Measurements from ENCODE around the gene LYRM7.
A peak's percentile ranks its signal among the peaks of the same experiment; 100 is the strongest.
"Not testable (repeated sequence)": the region's sequence is repeated elsewhere in the genome, so short reads cannot be mapped to it uniquely, and the experiment has no call there.

LYRM7 gene

DNA sequence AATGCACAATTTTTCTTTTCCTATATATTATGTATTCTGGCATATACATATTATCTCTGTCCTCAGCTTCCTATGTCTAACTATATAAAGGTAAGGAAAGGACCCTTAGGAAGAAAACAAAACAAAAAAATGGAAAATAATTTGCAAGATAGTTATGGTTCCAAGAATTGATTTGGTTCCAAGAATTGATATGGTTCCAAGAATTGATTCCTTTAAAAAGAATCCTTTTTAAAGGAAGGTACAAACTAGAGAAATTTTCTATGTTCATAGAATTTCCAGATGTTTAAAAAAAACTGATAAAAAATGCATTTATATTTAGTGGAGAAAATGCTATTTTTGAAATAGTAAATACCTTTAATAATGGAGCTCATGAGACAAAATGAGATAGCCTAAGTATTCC, 12.1 kb downstream of the LYRM7 start:
- no peak for DNase-seq

DNA sequence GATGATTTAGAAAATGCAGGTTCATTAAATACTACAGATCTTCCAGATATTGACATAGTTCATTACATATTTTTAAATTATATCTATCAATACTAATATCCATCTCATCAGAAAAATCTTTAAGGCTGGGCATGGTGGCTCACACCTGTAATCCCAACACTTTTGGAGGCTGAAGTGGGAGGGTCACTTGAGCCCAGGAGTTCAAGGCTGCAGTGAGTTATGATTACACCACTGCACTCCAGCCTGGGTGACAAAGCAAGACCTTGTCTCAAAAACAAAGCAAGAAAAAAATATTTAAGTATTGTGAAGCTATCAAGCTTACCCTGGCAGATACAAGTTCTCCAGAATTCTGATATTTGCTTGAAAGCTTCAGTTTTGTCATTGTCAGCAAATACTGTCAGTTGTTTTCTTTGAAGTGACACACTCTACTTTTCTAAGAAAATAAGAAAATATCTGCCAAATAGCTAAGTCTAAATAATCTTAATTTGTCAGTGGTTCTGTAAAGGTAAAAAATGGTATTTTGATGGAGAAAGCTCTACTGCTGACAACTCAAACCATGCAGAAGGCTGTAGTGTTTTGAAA, 14.9 kb downstream of the LYRM7 start:
- no peak for DNase-seq

DNA sequence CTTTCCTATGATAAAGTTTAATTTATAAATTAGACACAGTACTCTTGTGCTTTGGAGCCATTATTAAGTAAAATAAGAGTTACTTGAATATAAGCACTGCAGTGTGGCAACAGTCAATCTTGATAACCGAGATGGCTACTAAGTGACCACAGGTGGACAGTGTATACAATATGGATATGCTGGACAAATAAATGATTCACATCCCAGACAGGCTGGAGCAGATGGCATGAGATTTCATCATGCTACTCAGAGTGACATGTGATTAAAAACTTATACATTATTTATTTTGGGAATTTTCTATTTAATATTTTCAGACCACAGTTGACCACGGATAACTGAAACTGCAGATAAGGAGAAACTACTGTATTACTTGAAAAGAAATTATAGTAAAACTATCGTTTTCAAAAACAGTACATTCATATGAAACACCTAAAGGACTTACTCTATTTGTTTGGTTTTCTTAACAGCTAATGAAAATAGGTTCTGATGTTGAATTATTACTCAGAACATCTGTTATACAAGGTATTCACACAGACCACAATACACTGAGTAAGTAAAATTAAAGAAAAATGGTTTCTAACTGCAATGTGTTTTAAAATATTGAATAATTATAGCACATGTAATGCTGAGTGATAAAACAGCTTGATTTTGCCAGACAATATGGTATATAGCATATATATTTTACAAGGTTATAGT, 16.0 kb downstream of the LYRM7 start:
- DNase-seq = no peak

DNA sequence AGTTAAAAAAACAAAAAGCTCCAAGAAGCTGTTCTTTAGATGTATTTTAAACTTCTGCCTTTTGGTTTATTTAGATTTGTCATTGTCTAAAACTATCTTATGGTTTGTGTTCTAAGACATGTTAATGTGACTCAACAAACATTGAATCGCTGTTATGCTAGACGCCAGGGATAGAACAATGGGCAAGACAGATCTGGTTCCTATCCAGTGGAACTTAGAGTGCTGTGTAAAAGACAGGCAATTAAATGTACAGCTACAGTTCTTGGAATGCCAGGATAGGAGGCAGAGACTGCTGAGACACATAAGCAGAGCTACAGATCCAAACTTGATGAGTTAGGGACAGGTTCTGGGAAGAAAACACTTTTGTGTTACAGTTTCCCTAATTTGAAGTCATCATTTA, 22.4 kb downstream of the LYRM7 start:
- no peak for DNase-seq

DNA sequence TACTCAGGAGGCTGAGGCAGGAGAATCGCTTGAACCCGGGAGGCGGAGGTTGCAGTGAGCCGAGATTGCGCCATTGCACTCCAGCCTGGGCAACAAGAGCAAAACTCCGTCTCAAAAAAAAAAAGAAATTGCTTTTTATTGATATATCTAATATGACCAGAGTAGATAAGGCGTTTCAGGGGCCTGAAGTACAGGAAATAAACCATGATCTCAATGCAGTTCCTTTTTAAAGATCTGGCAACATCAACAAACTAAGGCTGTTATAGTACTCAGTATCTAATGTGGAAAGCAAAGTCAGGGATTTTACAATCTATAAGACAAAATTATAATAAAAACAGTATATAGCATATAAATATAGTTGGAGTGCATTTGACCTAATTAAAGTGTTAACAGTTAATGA, 23.2 kb downstream of the LYRM7 start:
- DNase-seq = not testable (repeated sequence)

DNA sequence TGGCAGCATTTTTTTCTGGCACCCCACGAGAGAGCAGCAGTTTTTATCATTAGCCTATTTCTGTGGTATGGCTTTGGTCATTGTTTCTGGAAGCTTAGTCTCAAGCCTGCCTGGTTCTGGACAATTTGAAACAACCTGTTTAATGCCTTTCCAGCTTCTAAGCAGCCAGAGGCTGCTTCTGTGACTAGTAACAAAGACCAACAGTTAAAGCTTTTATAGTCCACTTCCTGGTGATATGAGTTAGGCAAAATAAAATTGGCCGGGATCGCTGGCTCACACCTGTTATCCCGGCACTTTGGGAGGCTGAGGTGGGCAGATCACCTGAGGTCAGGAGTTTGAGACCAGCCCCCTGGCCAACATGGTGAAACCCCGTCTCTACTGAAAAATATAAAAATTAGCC, 24.0 kb downstream of the LYRM7 start:
- no peak for DNase-seq

DNA sequence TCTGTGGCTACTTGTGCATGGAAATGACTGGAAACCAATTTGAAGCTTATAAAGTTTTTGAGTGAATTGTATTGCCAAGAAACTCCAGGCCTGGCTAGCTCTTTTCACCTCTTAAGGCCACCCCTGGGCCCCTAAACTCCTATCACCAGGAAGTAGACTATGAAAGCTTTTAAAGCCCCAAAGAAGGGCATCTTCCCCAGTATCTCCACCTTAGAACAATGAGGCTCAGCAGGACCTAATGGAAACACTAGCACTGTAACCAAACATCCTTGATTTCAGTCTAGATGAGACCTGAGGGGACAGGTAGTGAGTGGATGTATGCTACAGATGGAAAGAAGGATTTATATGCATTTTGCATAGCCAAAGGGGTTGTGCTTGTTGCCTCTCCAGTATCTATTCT, 25.0 kb downstream of the LYRM7 start:
- no peak for DNase-seq

DNA sequence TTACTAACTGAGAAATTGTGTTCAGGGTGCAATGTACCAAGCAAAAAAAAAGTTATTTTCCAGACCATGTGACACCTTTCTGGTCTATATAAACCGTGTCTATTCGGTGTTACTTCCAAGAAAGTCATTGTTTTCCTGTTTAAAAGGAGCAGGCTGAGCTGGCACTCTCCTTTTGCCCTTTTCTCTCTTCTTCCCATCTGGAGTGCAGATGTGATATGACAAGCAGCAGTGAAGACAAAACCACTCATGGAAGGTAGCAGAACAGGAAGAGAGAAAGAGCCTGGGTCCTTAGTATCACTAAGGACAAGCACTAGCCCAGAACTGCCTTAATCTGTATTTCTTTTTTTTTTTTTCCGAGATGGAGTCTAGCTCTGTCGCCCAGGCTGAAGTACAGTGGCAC, 25.6 kb downstream of the LYRM7 start:
- DNase-seq = no peak

- peak; percentile 24 for DNase-seq
These were observed 27.9 kb downstream of the LYRM7 start for GRCh38 chr5:131198625-131199024.

GRCh38 chr5:131200560-131200959, 29.8 kb downstream of the LYRM7 start:
- no peak for DNase-seq

- DNase-seq = no peak
These were observed 34.2 kb downstream of the LYRM7 start for GRCh38 chr5:131204964-131205363.

DNA sequence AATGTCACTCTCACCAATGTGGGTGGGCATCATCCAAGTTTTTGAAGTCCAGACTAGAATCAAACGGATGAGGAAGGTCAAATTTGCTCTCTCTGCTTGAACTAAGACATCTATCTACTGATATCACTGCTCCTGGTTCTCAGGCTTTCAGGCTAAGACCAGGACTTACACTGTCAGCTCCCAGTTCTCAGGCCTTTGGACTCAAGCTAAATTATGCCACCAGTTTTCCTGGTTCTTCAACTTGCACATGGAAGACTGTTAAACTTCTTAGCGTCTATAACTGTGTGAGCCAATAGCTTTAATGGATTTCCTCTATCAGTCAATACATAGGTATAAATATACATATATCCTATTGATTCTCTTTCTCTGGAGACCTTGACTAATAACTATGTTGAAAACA, 35.3 kb downstream of the LYRM7 start:
- DNase-seq = no peak

- no peak for DNase-seq
These were observed 36.0 kb downstream of the LYRM7 start for GRCh38 chr5:131206772-131207171.

- DNase-seq = no peak
These were observed 38.4 kb downstream of the LYRM7 start for GRCh38 chr5:131209175-131209505.

- DNase-seq = no peak
These were observed 38.9 kb downstream of the LYRM7 start for GRCh38 chr5:131209506-131210150.

GRCh38 chr5:131210151-131210510, 39.4 kb downstream of the LYRM7 start:
- no peak for DNase-seq

DNA sequence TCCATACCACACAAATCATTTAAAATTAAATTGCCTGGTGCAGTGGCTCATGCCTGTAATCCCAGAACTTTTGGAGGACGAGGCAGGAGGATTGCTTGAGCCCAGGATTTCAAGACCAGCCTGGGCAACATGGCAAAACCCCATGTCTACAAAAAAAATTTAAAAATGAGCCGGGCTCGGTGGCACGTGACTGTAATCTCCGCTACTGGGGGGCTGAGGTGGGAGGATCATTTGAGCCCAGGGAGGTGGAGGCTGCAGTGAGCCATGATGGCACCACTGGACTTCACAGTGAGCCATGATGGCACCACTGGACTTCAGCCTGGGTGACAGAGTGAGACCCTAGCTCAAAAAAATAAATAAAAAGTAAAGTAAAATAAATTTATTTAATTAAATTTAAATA, 40.9 kb downstream of the LYRM7 start:
- no peak for DNase-seq

GRCh38 chr5:131212471-131213021, 41.8 kb downstream of the LYRM7 start:
- no peak for DNase-seq

DNA sequence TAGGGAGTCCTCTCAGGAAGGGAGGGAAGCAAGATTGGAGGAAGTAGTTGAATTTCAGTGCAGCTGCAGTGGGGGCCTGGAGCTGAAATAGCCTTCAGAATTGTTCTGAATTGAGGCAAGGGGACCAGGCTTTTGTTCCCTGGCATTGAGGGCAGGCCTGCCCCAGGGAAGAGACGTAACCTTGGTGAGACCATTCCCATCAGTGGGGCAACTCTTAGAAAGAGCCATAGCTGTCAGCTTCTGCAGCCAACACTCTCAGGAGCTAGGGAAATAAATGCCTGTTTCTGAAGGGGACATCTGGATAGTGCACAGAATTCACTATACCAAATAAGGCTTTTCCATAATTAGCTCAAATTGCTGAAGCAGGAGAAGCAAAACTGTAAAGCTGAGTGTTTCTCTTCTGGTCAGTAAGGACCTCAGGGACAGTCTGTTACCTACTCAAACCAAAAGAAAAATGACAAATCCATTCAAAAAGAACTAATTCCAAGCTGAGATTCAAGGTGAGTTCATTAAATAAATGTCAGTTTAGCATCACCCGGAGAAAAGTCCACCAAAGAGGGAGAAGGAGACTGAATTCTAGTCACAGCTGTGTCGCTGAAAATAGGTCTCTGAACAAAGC, 44.0 kb downstream of the LYRM7 start:
- DNase-seq = no peak

GRCh38 chr5:131217791-131218190, 47.0 kb downstream of the LYRM7 start:
- no peak for DNase-seq

- DNase-seq = no peak
These were observed 47.6 kb downstream of the LYRM7 start for GRCh38 chr5:131218392-131218791.

- DNase-seq = no peak
These were observed 49.8 kb downstream of the LYRM7 start for GRCh38 chr5:131220566-131220965.

DNA sequence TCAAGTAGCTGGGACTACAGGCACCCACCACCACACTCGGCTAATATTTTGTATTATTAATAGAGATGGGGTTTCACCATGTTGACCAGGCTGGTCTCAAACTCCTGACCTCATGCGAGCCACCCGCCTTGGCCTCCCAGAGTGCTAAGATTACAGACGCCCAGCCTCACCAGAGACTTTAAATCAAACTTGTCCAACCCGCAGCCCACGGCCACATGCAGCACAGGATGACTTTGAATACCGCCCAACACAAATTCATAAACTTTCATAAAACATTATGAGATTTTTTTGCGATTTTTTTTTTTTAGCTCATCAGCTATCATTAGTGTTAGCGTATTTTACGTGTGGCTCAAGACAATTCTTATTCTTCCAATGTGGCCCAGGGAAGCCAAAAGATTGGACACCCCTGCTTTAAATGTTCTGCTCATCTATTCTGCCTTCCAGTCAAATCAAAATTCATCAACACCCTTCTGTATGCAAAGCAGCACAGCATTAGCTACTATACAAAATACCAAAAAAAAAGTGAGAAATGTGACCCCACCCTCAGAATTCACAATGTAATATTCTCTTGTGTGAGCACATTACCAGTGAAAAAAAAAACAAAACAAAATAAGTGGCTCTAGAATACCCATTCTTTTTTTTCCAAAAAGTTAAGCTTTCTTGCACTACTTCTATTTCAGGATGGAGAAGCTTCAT, 50.4 kb downstream of the LYRM7 start:
- no peak for DNase-seq
